BLaER1 treated with 17β-estradiol and CSF1 and Interleukin-3, amounts not matched to agents 10 nM and 100 nM (cell line): ENCODE data around the gene IZUMO1.

Experiments
- H3K27ac ChIP-seq, 11 experiments: shearing (Covaris generic); formaldehyde crosslinking; 2 replicates each; pipeline ENCODE4 v1.8.1; 2022
- H3K27me3 ChIP-seq, 11 experiments: shearing (Covaris generic); formaldehyde crosslinking; 2 replicates each; pipeline ENCODE4 v1.8.1; 2022
- H3K36me3 ChIP-seq, 11 experiments: shearing (Covaris generic); formaldehyde crosslinking; 2 replicates each; pipeline ENCODE4 v1.8.1; 2022
- H3K4me1 ChIP-seq, 10 experiments: shearing (Covaris generic); formaldehyde crosslinking; 2 replicates each; pipeline ENCODE4 v1.8.1; 2022
- H3K4me2 ChIP-seq, 11 experiments: shearing (Covaris generic); formaldehyde crosslinking; 2 replicates each; pipeline ENCODE4 v1.8.1; 2022
- H3K4me3 ChIP-seq, 10 experiments: shearing (Covaris generic); formaldehyde crosslinking; 2 replicates each; pipeline ENCODE4 v1.8.1; 2022
- H3K9ac ChIP-seq, 11 experiments: shearing (Covaris generic); formaldehyde crosslinking; 2 replicates each; pipeline ENCODE4 v1.8.1; 2022
- H3K9me3 ChIP-seq, 11 experiments: shearing (Covaris generic); formaldehyde crosslinking; replicated peaks in 1 of 11; 2 replicates each; pipeline ENCODE4 v1.8.1; 2022
- H4K20me1 ChIP-seq, 11 experiments: shearing (Covaris generic); formaldehyde crosslinking; 2 replicates each; pipeline ENCODE4 v1.8.1; 2022
- Cebpa-rat ChIP-seq, 11 experiments: shearing (Covaris generic); IDR thresholded peaks; 2 replicates each; pipeline ENCODE4 v1.8.1; 2022

IZUMO1 gene

DNA sequence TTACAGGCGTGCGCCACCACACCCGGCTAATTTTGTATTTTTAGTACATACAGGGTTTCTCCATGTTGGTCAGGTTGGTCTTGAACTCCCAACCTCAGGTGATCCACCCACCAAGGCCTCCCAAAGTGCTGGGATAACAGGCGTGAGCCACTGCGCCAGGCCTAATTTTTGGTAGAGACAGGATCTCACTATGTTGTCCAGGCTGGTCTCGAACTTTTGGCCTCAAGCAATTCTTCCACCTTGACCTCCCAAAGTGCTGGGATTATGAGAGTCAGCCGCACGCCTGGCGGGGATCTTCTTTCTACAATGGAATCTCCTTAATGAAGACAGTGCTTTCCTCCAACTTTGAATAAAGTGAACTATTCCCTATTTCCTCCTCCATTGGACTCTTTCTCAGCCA lies 12.1 kb downstream of the IZUMO1 start:
- no peak overlapping the region for H3K4me3 ChIP-seq
- peaks cover 0 to 23% (median 18%) of the 10 kb centered on the region in 11 experiments; a peak in 19 of 22 replicates for H3K9me3 ChIP-seq
- no peak overlapping the region for H3K4me2 ChIP-seq
- H3K9ac ChIP-seq, result no peak overlapping the region
- TF ChIP-seq Cebpa-rat (IDR thresholded peaks at IDR 0.05), result no peak
- no peak overlapping the region for H3K27ac ChIP-seq
- H3K4me1 ChIP-seq, result peaks cover 8 to 20% (median 13%) of the 10 kb centered on the region in 10 experiments; a peak in 18 of 20 replicates
- peaks cover 0 to 22% (median 6%) of the 10 kb centered on the region in 11 experiments; a peak in 8 of 22 replicates for H4K20me1 ChIP-seq
- peaks cover 5 to 85% (median 58%) of the 10 kb centered on the region in 11 experiments for H3K36me3 ChIP-seq
- no peaks in the 10 kb centered on the region for H3K27me3 ChIP-seq

DNA sequence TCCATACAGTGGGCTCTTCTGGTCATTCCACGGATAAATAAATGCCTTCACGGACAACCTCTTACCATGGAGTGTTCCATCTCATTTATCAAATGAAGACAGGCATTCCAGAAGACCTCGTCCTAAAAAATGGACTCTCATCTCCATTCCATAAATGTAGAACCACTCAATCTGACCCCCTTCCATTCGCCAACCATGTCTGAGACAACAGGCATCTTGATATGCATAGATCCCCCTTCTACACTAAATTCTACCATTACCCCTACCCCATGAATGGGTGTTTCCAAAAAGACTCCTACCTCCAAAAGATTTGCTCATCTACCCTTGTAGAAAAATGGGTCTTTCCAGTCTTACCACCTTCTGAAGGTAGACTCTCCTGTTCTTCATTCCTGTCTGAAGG lies 15.3 kb downstream of the IZUMO1 start:
- Histone ChIP-seq H3K4me3 (no peak overlapping the region), H3K9me3 (peaks cover 17 to 54% (median 50%) of the 10 kb centered on the region in 11 experiments), H3K27ac (no peak overlapping the region), H3K36me3 (peaks cover 5 to 98% (median 89%) of the 10 kb centered on the region in 11 experiments), H3K27me3 (no peaks in the 10 kb centered on the region), H4K20me1 (peaks cover 0 to 3% (median under 1%) of the 10 kb centered on the region in 11 experiments; a peak in 7 of 22 replicates), H3K9ac (no peak overlapping the region), H3K4me1 (peaks cover 6 to 10% (median 8%) of the 10 kb centered on the region in 10 experiments), H3K4me2 (no peak overlapping the region)
- TF ChIP-seq Cebpa-rat (IDR thresholded peaks at IDR 0.05), result no peak

DNA sequence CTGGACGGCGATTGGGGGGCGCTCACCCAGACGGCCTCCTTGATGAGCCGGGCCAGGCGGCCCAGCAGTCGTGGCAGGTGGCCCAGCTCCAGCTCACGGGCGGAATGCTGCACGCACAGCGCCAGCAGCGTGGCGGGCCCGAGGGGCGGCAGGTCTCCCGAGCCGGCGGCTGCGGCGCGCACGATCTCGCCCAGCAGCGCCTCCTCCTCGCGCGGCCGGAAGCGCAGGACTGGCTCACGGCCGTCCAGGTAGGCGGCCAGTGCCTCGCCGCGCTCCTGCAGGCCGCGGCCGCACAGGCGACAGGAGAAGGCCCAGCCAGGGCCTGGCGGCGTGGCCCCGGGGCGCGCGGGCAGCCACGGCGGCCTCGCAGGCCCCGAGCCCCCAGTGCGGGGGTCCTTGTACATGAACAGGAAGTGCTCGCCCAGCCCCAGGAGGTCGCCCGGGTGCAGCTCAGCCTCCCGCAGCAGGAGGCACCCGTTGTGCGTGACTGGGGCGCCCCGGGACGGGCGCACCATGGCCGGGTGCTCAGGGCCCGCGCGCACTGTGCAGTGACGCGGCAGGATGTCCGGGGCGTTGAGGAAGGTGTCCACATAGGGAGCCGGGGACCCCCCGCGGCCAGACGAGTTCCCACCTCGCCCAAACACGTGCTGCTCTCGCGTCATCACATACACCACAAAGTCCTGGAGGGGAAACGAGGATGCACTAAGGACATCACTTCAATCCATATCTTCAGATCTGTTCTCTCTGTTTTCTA lies 17.6 kb downstream of the IZUMO1 start:
- no peak overlapping the region for H3K9ac ChIP-seq
- no peaks in the 10 kb centered on the region for H4K20me1 ChIP-seq
- H3K4me3 ChIP-seq, result no peak overlapping the region; a peak in 1 of 20 replicates
- peaks cover 5 to 91% (median 86%) of the 10 kb centered on the region in 11 experiments; a peak in 21 of 22 replicates for H3K36me3 ChIP-seq
- no peak overlapping the region for H3K27ac ChIP-seq
- H3K4me1 ChIP-seq, result peaks cover 26 to 34% (median 30%) of the 10 kb centered on the region in 10 experiments
- no peaks in the 10 kb centered on the region for H3K27me3 ChIP-seq
- no peak overlapping the region for H3K4me2 ChIP-seq
- H3K9me3 ChIP-seq, result peaks cover 31 to 64% (median 57%) of the 10 kb centered on the region in 11 experiments
- TF ChIP-seq Cebpa-rat (IDR thresholded peaks at IDR 0.05), result no peak

DNA sequence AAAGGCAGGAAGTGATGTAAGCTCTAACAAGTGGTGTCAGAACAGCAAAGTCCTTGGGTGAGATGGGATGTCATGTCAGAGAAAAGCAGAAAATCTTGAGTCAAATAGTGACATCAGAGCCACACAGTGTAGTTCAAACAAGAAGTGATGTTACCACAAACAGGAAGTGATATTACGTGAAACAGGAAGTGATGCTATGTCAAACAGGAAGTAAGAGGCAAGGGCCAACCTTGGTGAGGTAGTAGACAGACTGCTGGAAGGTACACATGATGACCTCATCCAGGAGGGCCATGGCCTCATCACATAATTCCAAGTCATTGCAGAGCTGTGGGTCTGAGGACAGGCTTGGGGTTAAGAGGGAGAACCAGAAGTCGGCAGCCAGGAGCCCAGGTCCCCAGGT lies 20.2 kb downstream of the IZUMO1 start:
- Histone ChIP-seq H3K9me3 (peaks cover 31 to 61% (median 55%) of the 10 kb centered on the region in 11 experiments), H3K4me3 (peak overlapping the region in 5 of 10 experiments; percentile 13 to 50 (median 35); a peak in 8 of 20 replicates), H3K36me3 (peaks cover 4 to 91% (median 82%) of the 10 kb centered on the region in 11 experiments; a peak in 21 of 22 replicates), H3K27ac (peak overlapping the region; percentile 80 to 93 (median 87); a peak in 21 of 22 replicates), H3K27me3 (no peaks in the 10 kb centered on the region), H4K20me1 (no peaks in the 10 kb centered on the region), H3K4me1 (peaks cover 26 to 38% (median 35%) of the 10 kb centered on the region in 10 experiments), H3K9ac (peak overlapping the region in 2 of 11 experiments; percentile 71 to 72; a peak in 2 of 22 replicates), H3K4me2 (peak overlapping the region; percentile 49 to 86 (median 66); a peak in 19 of 22 replicates)
- no peak for TF ChIP-seq Cebpa-rat (IDR thresholded peaks at IDR 0.05)

DNA sequence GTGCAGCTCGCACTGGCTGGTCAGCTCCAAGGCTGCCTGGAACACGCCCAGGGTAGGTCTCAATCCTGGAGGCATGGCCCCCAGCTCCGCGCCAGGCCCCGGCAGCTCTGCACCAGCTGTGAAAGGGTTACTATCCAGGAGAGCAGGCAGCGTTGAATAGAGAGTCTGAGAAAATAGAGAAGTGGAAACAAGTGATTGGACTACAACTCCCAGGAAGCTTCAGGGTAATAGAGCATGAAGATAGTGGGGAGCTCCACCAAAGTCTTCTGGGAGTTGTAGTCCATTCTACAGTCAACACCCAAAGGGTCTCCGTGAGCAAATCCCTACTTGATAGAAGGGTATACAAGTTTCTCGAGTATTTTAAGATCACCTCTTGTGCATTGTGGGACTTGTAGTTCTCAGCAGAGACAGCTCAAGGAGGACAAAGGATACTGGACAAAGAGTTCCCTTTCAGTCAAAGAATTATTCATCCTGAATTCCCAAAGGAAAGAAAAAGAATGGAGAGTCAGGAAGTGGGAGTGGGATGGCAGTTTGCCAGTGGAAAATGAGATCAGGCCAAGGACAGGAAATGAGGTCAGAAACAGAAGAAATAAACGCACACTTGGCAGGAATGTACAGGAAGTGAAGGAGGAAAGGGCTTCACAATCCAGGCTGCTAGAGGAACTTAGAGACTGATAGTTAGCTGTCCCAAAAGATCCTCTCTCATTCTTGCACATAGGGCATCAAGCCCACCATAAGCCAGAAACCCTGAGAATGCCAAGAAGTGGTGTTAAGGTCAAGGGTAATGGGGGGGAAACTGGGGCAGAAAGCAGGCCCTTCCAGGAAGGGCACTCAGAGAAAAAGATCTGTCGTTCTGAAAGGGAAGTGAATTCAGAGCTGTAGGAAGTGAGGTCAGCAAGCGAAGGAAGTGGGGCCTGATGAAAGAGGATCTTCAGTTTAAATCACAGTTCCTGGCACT lies 21.6 kb downstream of the IZUMO1 start:
- Histone ChIP-seq H3K9me3 (peaks cover 31 to 46% (median 41%) of the 10 kb centered on the region in 11 experiments), H3K27me3 (no peaks in the 10 kb centered on the region), H3K36me3 (peaks cover 0 to 80% (median 68%) of the 10 kb centered on the region in 11 experiments; a peak in 20 of 22 replicates), H3K9ac (peak overlapping the region; percentile 60 to 76 (median 71); a peak in 21 of 22 replicates), H3K4me2 (peak overlapping the region; percentile 49 to 86 (median 66)), H3K27ac (peak overlapping the region; percentile 80 to 93 (median 87)), H3K4me1 (peaks cover 30 to 48% (median 44%) of the 10 kb centered on the region in 10 experiments), H4K20me1 (no peaks in the 10 kb centered on the region), H3K4me3 (peak overlapping the region in 6 of 10 experiments; percentile 2 to 44 (median 30); a peak in 4 of 20 replicates)
- no peak for TF ChIP-seq Cebpa-rat (IDR thresholded peaks at IDR 0.05)

DNA sequence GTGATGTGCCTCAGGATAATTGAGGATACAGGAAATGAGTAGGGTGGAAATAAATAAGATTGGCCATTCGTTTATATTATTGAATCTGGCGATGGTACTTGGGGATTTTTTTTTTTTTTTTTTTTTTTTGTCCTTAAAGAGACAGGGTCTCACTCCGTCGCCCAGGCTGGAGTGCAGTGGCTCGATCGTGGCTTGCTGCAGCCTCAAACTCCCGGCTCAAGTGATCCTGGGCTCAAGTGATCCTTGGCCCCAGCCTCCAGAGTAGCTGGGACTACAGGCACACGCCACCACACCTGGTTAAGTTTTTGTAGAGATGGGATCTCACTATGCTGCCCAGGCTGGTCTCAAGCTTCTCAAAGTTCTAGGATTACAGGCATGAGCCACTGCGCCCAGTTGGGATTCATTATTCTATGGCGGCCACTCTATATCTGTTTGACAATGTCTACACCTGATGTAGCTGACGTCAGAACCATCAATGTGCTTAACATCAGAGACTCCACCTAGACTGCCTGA lies 24.5 kb downstream of the IZUMO1 start:
- no peaks in the 10 kb centered on the region for H3K27me3 ChIP-seq
- H4K20me1 ChIP-seq, result no peaks in the 10 kb centered on the region
- H3K4me2 ChIP-seq, result no peak overlapping the region
- no peak overlapping the region for H3K4me3 ChIP-seq
- no peak for TF ChIP-seq Cebpa-rat (IDR thresholded peaks at IDR 0.05)
- H3K9me3 ChIP-seq, result peaks cover 14 to 23% (median 16%) of the 10 kb centered on the region in 11 experiments; a peak in 21 of 22 replicates
- H3K4me1 ChIP-seq, result peaks cover 33 to 61% (median 55%) of the 10 kb centered on the region in 10 experiments
- no peak overlapping the region for H3K9ac ChIP-seq
- no peak overlapping the region for H3K27ac ChIP-seq
- peaks cover 0 to 51% (median 39%) of the 10 kb centered on the region in 11 experiments; a peak in 19 of 22 replicates for H3K36me3 ChIP-seq

DNA sequence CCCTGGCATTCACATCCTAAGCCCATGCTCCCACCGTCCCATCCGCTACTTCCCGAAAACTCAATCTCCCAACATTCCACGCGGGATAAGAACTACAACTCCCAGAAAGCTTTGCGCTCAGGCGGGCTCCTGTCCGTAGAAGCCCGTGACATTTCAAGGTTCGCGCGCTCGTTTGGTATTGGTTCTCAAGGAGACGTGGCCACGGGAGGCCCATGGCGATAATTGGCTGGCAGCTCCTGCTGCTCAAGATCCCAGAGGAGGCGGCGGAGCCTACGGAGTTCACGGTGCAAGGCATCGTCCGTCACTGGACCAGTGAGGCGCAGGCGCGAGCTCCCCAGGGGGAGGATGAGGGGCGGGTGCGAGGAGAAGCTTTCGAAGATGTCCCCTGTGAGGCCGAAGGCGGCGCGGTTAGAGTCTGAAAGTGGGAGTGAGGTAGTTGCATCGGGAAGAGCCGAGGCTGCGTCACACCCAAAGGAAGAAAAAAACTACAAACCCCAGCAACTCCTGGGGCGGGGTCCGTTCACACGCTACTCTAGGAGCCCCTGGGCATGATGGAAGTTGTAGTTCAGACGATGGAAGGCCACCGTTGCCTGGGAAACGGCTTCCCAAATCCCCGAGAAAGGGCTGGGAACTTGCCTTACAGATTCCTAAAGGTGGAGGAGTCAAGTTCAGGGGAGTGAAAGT lies 26.0 kb downstream of the IZUMO1 start:
- Histone ChIP-seq H3K4me3 (peak overlapping the region; percentile 47 to 72 (median 59)), H3K9ac (peak overlapping the region; percentile 23 to 85 (median 79); a peak in 21 of 22 replicates), H3K4me2 (peak overlapping the region; percentile 65 to 93 (median 79)), H4K20me1 (no peaks in the 10 kb centered on the region), H3K27me3 (no peaks in the 10 kb centered on the region), H3K4me1 (peaks cover 21 to 53% (median 41%) of the 10 kb centered on the region in 10 experiments), H3K27ac (peak overlapping the region; percentile 14 to 90 (median 81); a peak in 21 of 22 replicates), H3K9me3 (peaks cover 0 to 8% (median under 1%) of the 10 kb centered on the region in 11 experiments; a peak in 16 of 22 replicates), H3K36me3 (peaks cover 0 to 36% (median 26%) of the 10 kb centered on the region in 11 experiments; a peak in 14 of 22 replicates)
- no peak for TF ChIP-seq Cebpa-rat (IDR thresholded peaks at IDR 0.05)
